Measurements from ENCODE around the gene CD38.
"Not testable (repeated sequence)": the region's sequence is repeated elsewhere in the genome, so short reads cannot be mapped to it uniquely, and the experiment has no call there.

The CD38 gene

GRCh38 chr4:15753081-15753480, 25.0 kb upstream of the CD38 start:
- no peak for TF ChIP-seq ZNF274 (IDR thresholded peaks at IDR 0.05; ENCODE audit: low read depth, low read length)
- no peak overlapping the region for H3K4me3 ChIP-seq (ENCODE audit: low read length)

- no peak overlapping the region for H3K4me3 ChIP-seq (ENCODE audit: low read length)
- no peak for TF ChIP-seq ZNF274 (IDR thresholded peaks at IDR 0.05; ENCODE audit: low read depth, low read length)
Measured at GRCh38 chr4:15753786-15754185, 24.3 kb upstream of the CD38 start.

DNA sequence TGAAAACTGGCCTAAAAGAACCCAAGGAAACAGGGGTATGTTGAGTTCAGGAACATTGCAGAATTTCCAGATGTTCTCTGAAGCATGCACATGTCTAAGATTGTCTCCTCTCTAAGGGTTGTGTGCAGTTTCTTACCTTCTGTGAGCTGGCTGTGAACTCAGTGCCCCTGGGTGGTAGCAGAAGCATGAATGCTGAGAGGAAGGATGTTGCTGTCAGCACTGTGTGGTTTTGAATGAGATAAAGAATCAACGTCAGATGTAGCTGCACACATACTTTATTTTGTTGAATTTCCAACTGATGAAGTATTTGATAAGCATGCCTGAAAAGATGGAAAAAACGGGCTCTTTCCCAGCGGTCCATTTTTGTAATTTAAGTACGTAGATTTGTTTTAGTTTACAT, 23.8 kb upstream of the CD38 start:
- TF ChIP-seq ZNF274 (IDR thresholded peaks at IDR 0.05; ENCODE audit: low read depth, low read length) = no peak
- no peak overlapping the region for H3K4me3 ChIP-seq (ENCODE audit: low read length)

GRCh38 chr4:15755321-15756155, 22.6 kb upstream of the CD38 start:
- no peak for TF ChIP-seq ZNF274 (IDR thresholded peaks at IDR 0.05; ENCODE audit: low read depth, low read length)
- H3K4me3 ChIP-seq (ENCODE audit: low read length) = peak overlapping the region; percentile 53; the same call in 1 of the 2 replicates

- TF ChIP-seq ZNF274 (IDR thresholded peaks at IDR 0.05; ENCODE audit: low read depth, low read length) = no peak
- peak overlapping the region; percentile 53; the same call in 1 of the 2 replicates for H3K4me3 ChIP-seq (ENCODE audit: low read length)
Measured at GRCh38 chr4:15756361-15756861, 21.7 kb upstream of the CD38 start.

DNA sequence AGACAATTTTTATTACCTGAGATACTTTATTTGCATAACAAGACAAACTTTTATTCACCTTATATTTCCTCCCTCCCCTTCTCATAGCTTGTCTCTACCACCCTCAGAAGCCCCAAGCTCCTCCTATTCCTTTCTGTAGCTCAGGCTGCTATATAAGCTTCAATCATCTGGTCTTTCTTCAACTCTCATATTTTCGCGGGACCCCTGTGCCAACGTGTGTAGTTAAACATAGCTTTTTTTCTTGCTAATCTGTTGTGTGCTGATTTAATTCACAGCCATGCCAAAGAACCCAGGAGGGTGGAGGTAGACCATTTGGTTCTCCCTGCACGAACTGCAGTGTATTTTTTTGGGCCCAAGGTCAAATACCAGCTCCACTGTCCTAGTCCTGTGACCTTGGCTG, 21.1 kb upstream of the CD38 start:
- TF ChIP-seq ZNF274 (IDR thresholded peaks at IDR 0.05; ENCODE audit: low read depth, low read length) = no peak
- peak overlapping the region; percentile 36; the same call in 1 of the 2 replicates for H3K4me3 ChIP-seq (ENCODE audit: low read length)

DNA sequence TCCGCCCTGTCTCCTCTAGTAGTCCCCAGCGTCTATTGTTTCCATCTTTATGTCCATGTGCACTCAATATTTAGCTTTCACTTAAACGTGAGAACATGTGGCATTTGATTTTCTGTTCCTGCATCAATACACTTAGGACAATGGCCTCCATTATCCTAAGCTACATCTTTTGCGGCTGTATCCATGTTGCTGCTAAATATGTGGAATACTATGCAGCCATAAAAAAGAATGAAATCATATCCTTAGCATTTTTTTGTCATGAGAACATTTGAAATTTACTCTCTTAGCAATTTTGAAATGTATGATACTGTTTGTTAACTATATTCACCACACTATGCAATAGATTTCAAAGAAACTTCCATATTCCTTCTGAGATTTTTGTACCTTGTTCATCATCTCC, 19.8 kb upstream of the CD38 start:
- TF ChIP-seq ZNF274 (IDR thresholded peaks at IDR 0.05; ENCODE audit: low read depth, low read length) = no peak
- H3K4me3 ChIP-seq (ENCODE audit: low read length) = no peak overlapping the region

DNA sequence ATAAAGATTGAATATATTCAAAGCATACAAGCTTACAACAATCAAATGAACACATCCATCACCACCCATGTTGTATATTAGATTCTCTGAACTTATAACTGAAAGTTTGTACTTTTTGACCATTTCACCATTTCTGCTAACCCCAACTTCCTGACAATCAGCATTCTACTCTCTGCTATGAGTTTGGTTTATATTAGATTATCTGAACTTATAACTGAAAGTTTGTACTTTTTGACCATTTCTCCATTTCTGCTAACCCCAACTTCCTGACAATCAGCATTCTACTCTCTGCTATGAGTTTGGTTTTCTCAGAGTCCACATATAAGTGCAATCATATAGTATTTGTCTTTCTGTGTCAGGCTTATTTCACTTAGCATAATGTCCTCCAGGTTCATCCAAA, 15.7 kb upstream of the CD38 start:
- H3K4me3 ChIP-seq (ENCODE audit: low read length) = not testable (repeated sequence)

DNA sequence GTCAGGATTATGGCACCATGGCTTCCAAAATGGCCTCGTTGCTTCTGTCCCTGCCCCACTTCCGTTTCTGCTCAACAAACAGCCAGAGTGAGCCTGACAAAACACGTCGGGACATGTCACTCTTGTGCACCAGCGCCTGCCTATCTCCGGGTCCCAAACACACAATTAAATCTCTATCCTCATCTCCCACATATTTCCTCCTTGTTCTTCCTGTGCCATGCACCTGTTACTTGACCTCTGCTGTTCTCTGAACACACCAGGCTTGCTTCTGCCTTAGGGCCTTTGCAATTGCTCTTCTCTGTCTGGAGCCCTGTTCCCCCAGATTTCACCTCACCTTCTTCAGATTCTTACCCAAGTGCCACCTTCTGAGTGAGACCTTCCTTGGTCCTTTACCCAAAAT, 12.7 kb upstream of the CD38 start:
- no peak for TF ChIP-seq ZNF274 (IDR thresholded peaks at IDR 0.05; ENCODE audit: low read depth, low read length)
- H3K4me3 ChIP-seq (ENCODE audit: low read length) = no peak overlapping the region

GRCh38 chr4:15765910-15766697, 12.0 kb upstream of the CD38 start:
- no peak for TF ChIP-seq ZNF274 (IDR thresholded peaks at IDR 0.05; ENCODE audit: low read depth, low read length)
- no peak overlapping the region for H3K4me3 ChIP-seq (ENCODE audit: low read length)

GRCh38 chr4:15766821-15767220, 11.3 kb upstream of the CD38 start:
- no peak overlapping the region for H3K4me3 ChIP-seq (ENCODE audit: low read length)
- TF ChIP-seq ZNF274 (IDR thresholded peaks at IDR 0.05; ENCODE audit: low read depth, low read length) = no peak

DNA sequence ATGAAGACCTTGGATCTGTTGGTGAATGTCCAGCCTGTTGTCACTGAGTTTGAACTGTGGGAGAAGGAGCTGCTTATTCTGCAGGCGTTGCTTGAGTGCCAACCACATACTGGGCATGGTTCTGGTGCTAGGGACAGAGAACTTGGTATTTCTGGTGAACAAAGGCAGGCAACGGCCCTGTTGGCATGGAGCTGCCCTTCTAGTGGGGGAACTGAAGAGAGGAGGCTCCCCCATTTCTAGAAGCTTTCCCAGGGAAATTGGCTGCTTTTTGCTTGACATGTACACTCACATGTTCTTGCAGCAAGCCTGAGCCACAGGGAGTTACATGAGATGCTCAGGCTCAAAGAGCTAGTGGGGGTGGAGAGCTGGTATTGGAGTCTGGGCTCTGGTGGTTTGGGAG, 8.9 kb upstream of the CD38 start:
- no peak for TF ChIP-seq ZNF274 (IDR thresholded peaks at IDR 0.05; ENCODE audit: low read depth, low read length)
- no peak overlapping the region for H3K4me3 ChIP-seq (ENCODE audit: low read length)

DNA sequence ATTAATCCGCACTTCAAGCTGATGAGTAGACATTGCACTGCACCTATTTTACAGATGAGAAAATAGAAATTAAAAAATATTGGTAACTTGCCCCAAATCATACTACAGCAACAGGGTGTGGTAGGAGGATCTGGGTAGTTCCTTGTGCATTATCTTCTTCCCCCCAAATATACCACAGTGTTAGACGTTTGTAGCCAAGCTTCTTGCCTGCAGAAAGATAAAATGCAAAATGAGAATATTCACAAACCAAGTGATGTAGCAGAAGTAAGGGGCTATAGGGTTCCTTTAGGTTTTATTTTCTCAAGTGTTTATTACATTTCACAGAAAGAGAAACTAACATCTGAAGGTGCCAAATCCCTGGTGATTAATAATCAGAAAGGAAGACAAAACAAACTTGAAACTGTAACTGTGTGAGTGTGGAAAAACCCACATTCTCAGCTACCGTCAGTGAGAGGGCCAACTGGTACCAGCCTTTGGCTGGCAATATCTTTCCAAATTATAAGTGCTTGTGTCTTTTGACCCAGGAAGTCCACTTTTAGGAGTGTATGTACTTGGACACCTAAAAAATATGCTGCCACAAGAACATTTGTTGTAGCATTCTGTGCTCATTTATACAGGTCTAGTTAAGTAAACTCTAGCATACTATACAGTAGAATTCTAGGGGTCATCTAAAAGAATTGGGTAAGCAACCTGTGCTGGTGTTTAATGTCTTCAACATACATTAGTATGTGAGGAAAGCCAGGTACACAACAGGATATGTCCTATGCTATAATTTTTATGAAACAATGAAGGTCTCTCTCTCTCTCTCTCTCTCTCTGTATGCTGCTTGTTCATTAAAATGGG, 6.7 kb upstream of the CD38 start:
- TF ChIP-seq ZNF274 (IDR thresholded peaks at IDR 0.05; ENCODE audit: low read depth, low read length) = no peak
- H3K4me3 ChIP-seq (ENCODE audit: low read length) = no peak overlapping the region

- no peak overlapping the region for H3K4me3 ChIP-seq (ENCODE audit: low read length)
- TF ChIP-seq ZNF274 (IDR thresholded peaks at IDR 0.05; ENCODE audit: low read depth, low read length) = no peak
Measured at GRCh38 chr4:15774020-15774420, 4.1 kb upstream of the CD38 start.

Measured in GM08714 (cell line).